ENCODE data around the gene TNKS1BP1. TPM values are rescaled to one million over a fixed set of nuclear protein-coding genes. Genes with fewer than 3 reads are reported as not detected.

The TNKS1BP1 gene
- total RNA-seq, 1 experiment from 2014 or later = 120 TPM

GRCh38 chr11:57343825-57344224 is 19.1 kb upstream of the TNKS1BP1 start:
- no peaks in the 10 kb centered on the region for H3K27me3 Mint-ChIP-seq (ENCODE audit: insufficient read depth, unreplicated experiment)
- CTCF ChIA-PET = interaction anchor here (1.3 kb wide), 1 partner anchor 87 kb away, joined by 3 read pairs; no protein-coding TSS in a partner anchor
- no peak for TF ChIP-seq CTCF (IDR thresholded peaks at IDR 0.05; ENCODE audit: insufficient read depth in 1 of 2, low read depth in 1 of 2, low read length in 1 of 2, severe bottlenecking in 1 of 2, unreplicated experiment in 1 of 2)
- intact Hi-C loops (cut with micrococcal nuclease; ENCODE audit: unreplicated experiment) = loop anchor here (2.0 to 10.0 kb wide), 3 partner anchors 133 to 1181 kb away; no protein-coding TSS in a partner anchor
- peaks cover 6% of the 10 kb centered on the region; the same call in 1 of the 2 replicates for H3K4me1 ChIP-seq
- no TSS peak for BruUV-seq (replicated peaks)
- H3K36me3 ChIP-seq (ENCODE audit: control insufficient read depth, insufficient read depth, low read length) = no peaks in the 10 kb centered on the region
- POLR2A ChIA-PET = interaction anchor here (0.5 to 0.6 kb wide), 2 partner anchors 8 to 120 kb away, joined by 3 to 4 read pairs; no protein-coding TSS in a partner anchor
- DNase-seq = no peak
- H3K27me3 ChIP-seq (replicated peaks; ENCODE audit: control insufficient read depth, insufficient read depth, low read length) = no peaks in the 10 kb centered on the region
- H3K4me3 Mint-ChIP-seq (ENCODE audit: unreplicated experiment) = no peak overlapping the region
- no peaks in the 10 kb centered on the region for H3K9me3 Mint-ChIP-seq (ENCODE audit: unreplicated experiment)
- H3K27ac Mint-ChIP-seq (ENCODE audit: unreplicated experiment) = no peak overlapping the region
- H3K9me3 ChIP-seq = no peaks in the 10 kb centered on the region
- no peak overlapping the region for H3K4me3 ChIP-seq (ENCODE audit: low read depth, low read length)
- H3K4me1 Mint-ChIP-seq (ENCODE audit: low read depth, unreplicated experiment) = peaks cover 17% of the 10 kb centered on the region
- H3K36me3 Mint-ChIP-seq (ENCODE audit: insufficient read depth, unreplicated experiment) = no peaks in the 10 kb centered on the region

GRCh38 chr11:57342702-57343101 is 17.9 kb upstream of the TNKS1BP1 start:
- Mint-ChIP-seq H3K27me3 (ENCODE audit: insufficient read depth, unreplicated experiment) (no peaks in the 10 kb centered on the region), H3K36me3 (ENCODE audit: insufficient read depth, unreplicated experiment) (no peaks in the 10 kb centered on the region), H3K4me1 (ENCODE audit: low read depth, unreplicated experiment) (peaks cover 18% of the 10 kb centered on the region), H3K27ac (ENCODE audit: unreplicated experiment) (no peak overlapping the region), H3K9me3 (ENCODE audit: unreplicated experiment) (no peaks in the 10 kb centered on the region), H3K4me3 (ENCODE audit: unreplicated experiment) (no peak overlapping the region)
- ChIA-PET POLR2A (interaction anchor here (0.6 kb wide), 1 partner anchor 18 kb away, joined by 4 read pairs; the partner anchor contains the start of gene TNKS1BP1), CTCF (interaction anchor here (1.3 kb wide), 1 partner anchor 88 kb away, joined by 3 read pairs; no protein-coding TSS in a partner anchor)
- no peak for DNase-seq
- Histone ChIP-seq H3K4me1 (peaks cover 6% of the 10 kb centered on the region; the same call in 1 of the 2 replicates), H3K4me3 (ENCODE audit: low read depth, low read length) (no peak overlapping the region), H3K9me3 (no peaks in the 10 kb centered on the region), H3K36me3 (ENCODE audit: control insufficient read depth, insufficient read depth, low read length) (no peaks in the 10 kb centered on the region), H3K27me3 (replicated peaks; ENCODE audit: control insufficient read depth, insufficient read depth, low read length) (no peaks in the 10 kb centered on the region)
- intact Hi-C loops (cut with micrococcal nuclease; ENCODE audit: unreplicated experiment) = loop anchor here (5.0 to 10.0 kb wide), 2 partner anchors 210 to 1182 kb away; no protein-coding TSS in a partner anchor
- BruUV-seq (replicated peaks) = no TSS peak
- no peak for TF ChIP-seq CTCF (IDR thresholded peaks at IDR 0.05; ENCODE audit: insufficient read depth in 1 of 2, low read depth in 1 of 2, low read length in 1 of 2, severe bottlenecking in 1 of 2, unreplicated experiment in 1 of 2)

- H3K4me3 Mint-ChIP-seq (ENCODE audit: unreplicated experiment) = no peak overlapping the region
- H3K36me3 Mint-ChIP-seq (ENCODE audit: insufficient read depth, unreplicated experiment) = no peaks in the 10 kb centered on the region
- Histone ChIP-seq H3K4me3 (ENCODE audit: low read depth, low read length) (no peak overlapping the region), H3K9me3 (no peaks in the 10 kb centered on the region), H3K36me3 (ENCODE audit: control insufficient read depth, insufficient read depth, low read length) (no peaks in the 10 kb centered on the region), H3K27me3 (replicated peaks; ENCODE audit: control insufficient read depth, insufficient read depth, low read length) (no peaks in the 10 kb centered on the region), H3K4me1 (peaks cover 9% of the 10 kb centered on the region; the same call in 1 of the 2 replicates)
- POLR2A ChIA-PET = no interaction called here
- BruUV-seq (replicated peaks) = no TSS peak
- intact Hi-C loops (cut with micrococcal nuclease; ENCODE audit: unreplicated experiment) = loop anchor here (5.0 to 10.0 kb wide), 2 partner anchors 209 to 1183 kb away; no protein-coding TSS in a partner anchor
- CTCF ChIA-PET = no interaction called here
- no peaks in the 10 kb centered on the region for H3K27me3 Mint-ChIP-seq (ENCODE audit: insufficient read depth, unreplicated experiment)
- H3K27ac Mint-ChIP-seq (ENCODE audit: unreplicated experiment) = no peak overlapping the region
- H3K9me3 Mint-ChIP-seq (ENCODE audit: unreplicated experiment) = no peaks in the 10 kb centered on the region
- TF ChIP-seq CTCF (IDR thresholded peaks at IDR 0.05; ENCODE audit: insufficient read depth in 1 of 2, low read depth in 1 of 2, low read length in 1 of 2, severe bottlenecking in 1 of 2, unreplicated experiment in 1 of 2) = no peak
- peaks cover 18% of the 10 kb centered on the region for H3K4me1 Mint-ChIP-seq (ENCODE audit: low read depth, unreplicated experiment)
- no peak for DNase-seq
Observed at GRCh38 chr11:57341250-57341808, 16.6 kb upstream of the TNKS1BP1 start.

Data from Caco-2 (cell line).